Loucy (cell line): ENCODE results near the gene ZNF496.

Source experiments
- H2AFZ ChIP-seq: fragments of 200-600 bp; sonication (generic); 2 replicates; pipeline ENCODE4 v1.6.0; 2016; ENCODE audit warnings: antibody characterized with exemption, mild to moderate bottlenecking, low read length, moderate library complexity
- H3F3A ChIP-seq: fragments of 200-600 bp; 2 replicates; pipeline ENCODE4 v1.6.0; 2016; ENCODE audit warnings: antibody characterized with exemption, low read depth, mild to moderate bottlenecking
- H3K27me3 ChIP-seq: fragments of 200-600 bp; sonication (generic); 2 replicates; pipeline ENCODE4 v1.6.1; 2014; ENCODE audit warnings: low read length, mild to moderate bottlenecking; ENCODE audit not compliant: insufficient read depth, poor library complexity, severe bottlenecking
- H3K36me3 ChIP-seq: fragments of 200-600 bp; sonication (generic); 2 replicates; pipeline ENCODE4 v1.6.1; 2016; ENCODE audit warnings: low read length; ENCODE audit not compliant: insufficient read depth
- H3K4me1 ChIP-seq: fragments of 200-600 bp; sonication (generic); 2 replicates; pipeline ENCODE4 v1.5.1; 2014; ENCODE audit warnings: low read length, mild to moderate bottlenecking; ENCODE audit not compliant: insufficient read depth, poor library complexity, severe bottlenecking
- H3K4me2 ChIP-seq: fragments of 200-600 bp; sonication (generic); 2 replicates; pipeline ENCODE4 v1.6.0; 2014; ENCODE audit warnings: antibody characterized with exemption, low read length, low read depth, mild to moderate bottlenecking; ENCODE audit not compliant: poor library complexity, severe bottlenecking
- H3K4me3 ChIP-seq: fragments of 200-600 bp; sonication (generic); 2 replicates; pipeline ENCODE4 v1.5.1; 2014; ENCODE audit warnings: low read length, mild to moderate bottlenecking, mixed read lengths; ENCODE audit not compliant: poor library complexity, severe bottlenecking
- H3K79me2 ChIP-seq: fragments of 200-600 bp; sonication (generic); 2 replicates; pipeline ENCODE4 v1.6.1; 2014; ENCODE audit warnings: low read length; ENCODE audit not compliant: insufficient read depth
- H3K9ac ChIP-seq: fragments of 200-600 bp; sonication (generic); 2 replicates; pipeline ENCODE4 v1.6.0; 2014; ENCODE audit warnings: mild to moderate bottlenecking, low read depth, low read length, moderate library complexity; ENCODE audit not compliant: poor library complexity, severe bottlenecking
- H3K9me2 ChIP-seq: fragments of 200-600 bp; sonication (generic); replicated peaks from 2 replicates; pipeline ENCODE4 v1.6.1; 2016; ENCODE audit warnings: low read depth, low read length, mixed read lengths
- H3K9me3 ChIP-seq: fragments of 200-600 bp; sonication (generic); 2 replicates; pipeline ENCODE4 v1.6.1; 2014; ENCODE audit warnings: mild to moderate bottlenecking, antibody characterized with exemption, low read length, low read depth; ENCODE audit not compliant: insufficient read depth
- H4K20me1 ChIP-seq: fragments of 200-600 bp; sonication (generic); 2 replicates; pipeline ENCODE4 v1.6.0; 2014; ENCODE audit warnings: antibody characterized with exemption, low read length, mild to moderate bottlenecking; ENCODE audit not compliant: insufficient read depth, poor library complexity, severe bottlenecking
- EZH2phosphoT487 ChIP-seq: fragments of 200-600 bp; IDR thresholded peaks from 2 replicates; pipeline ENCODE4 v1.6.1; 2018; ENCODE audit warnings: antibody characterized with exemption, mild to moderate bottlenecking, moderate library complexity, borderline replicate concordance
- TF ChIP-seq, protein P1 (sequence below): fragments of 200-600 bp; sonication (generic); conservative IDR thresholded peaks from 2 replicates; pipeline ENCODE4 v1.5.1; 2014; ENCODE audit warnings: mild to moderate bottlenecking, antibody characterized with exemption, low read length

ZNF496 gene

GRCh38 chr1:247303216-247303615 is 28.5 kb downstream of the ZNF496 start:
- Histone ChIP-seq H4K20me1 (no peaks in the 10 kb centered on the region), H3K36me3 (peaks cover 86% of the 10 kb centered on the region; the same call in 1 of the 2 replicates), H3K9me2 (no peaks in the 10 kb centered on the region), H3K4me3 (no peak overlapping the region), H2AFZ (no peak overlapping the region), H3K9me3 (no peaks in the 10 kb centered on the region), H3K9ac (no peak overlapping the region), H3K4me1 (no peaks in the 10 kb centered on the region), H3K27me3 (no peaks in the 10 kb centered on the region), H3K4me2 (no peak overlapping the region), H3F3A (no peaks in the 10 kb centered on the region), H3K79me2 (no peaks in the 10 kb centered on the region)
- TF ChIP-seq, protein P1, sequence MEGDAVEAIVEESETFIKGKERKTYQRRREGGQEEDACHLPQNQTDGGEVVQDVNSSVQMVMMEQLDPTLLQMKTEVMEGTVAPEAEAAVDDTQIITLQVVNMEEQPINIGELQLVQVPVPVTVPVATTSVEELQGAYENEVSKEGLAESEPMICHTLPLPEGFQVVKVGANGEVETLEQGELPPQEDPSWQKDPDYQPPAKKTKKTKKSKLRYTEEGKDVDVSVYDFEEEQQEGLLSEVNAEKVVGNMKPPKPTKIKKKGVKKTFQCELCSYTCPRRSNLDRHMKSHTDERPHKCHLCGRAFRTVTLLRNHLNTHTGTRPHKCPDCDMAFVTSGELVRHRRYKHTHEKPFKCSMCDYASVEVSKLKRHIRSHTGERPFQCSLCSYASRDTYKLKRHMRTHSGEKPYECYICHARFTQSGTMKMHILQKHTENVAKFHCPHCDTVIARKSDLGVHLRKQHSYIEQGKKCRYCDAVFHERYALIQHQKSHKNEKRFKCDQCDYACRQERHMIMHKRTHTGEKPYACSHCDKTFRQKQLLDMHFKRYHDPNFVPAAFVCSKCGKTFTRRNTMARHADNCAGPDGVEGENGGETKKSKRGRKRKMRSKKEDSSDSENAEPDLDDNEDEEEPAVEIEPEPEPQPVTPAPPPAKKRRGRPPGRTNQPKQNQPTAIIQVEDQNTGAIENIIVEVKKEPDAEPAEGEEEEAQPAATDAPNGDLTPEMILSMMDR = no peak
- no peak for TF ChIP-seq EZH2phosphoT487

GRCh38 chr1:247301176-247301540 is 30.5 kb downstream of the ZNF496 start:
- Histone ChIP-seq H3K9me2 (no peaks in the 10 kb centered on the region), H3F3A (no peaks in the 10 kb centered on the region), H3K79me2 (no peaks in the 10 kb centered on the region), H3K4me2 (no peak overlapping the region), H3K36me3 (peaks cover 66% of the 10 kb centered on the region; the same call in 1 of the 2 replicates), H3K9me3 (no peaks in the 10 kb centered on the region), H3K27me3 (no peaks in the 10 kb centered on the region), H3K4me1 (peaks cover 6% of the 10 kb centered on the region), H3K4me3 (no peak overlapping the region), H3K9ac (no peak overlapping the region), H4K20me1 (no peaks in the 10 kb centered on the region), H2AFZ (no peak overlapping the region)
- TF ChIP-seq, protein P1 = no peak
- no peak for TF ChIP-seq EZH2phosphoT487

DNA sequence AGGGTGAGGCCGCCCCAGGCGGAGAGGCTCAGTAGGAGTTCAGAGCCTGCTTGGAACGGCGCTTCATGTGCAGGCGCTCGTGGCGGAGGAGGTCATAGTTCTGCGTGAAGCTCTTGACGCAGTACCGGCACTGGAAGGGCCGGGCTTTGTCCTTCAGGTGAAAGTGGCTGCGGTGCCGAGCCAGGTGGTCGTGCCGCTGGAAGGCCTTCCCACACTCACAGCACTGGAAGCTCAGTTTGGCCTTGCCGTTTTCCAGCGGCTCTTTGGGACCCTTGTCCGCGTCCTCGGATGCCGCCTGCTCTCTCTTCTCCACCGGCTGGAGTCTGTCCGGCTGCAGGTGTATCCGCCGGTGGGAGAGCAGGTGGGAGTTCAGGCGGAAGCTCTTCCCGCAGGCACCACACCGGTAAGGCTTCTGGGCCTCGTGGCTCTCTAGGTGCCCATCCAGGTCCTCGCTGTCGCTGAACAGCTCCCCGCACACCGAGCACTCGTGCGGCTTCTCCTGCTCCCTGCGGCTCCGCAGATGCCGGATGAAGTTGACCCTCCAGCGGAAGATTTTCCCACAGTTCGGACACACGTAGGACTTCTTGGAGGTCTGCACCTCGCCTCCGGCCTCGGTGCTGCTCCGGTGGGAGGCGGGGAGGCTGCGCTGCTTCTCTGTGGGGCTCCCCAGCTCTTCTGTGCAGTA is 31.0 kb downstream of the ZNF496 start:
- Histone ChIP-seq H3K9me3 (no peaks in the 10 kb centered on the region), H4K20me1 (no peaks in the 10 kb centered on the region), H3K79me2 (no peaks in the 10 kb centered on the region), H3K9ac (no peak overlapping the region), H3F3A (no peaks in the 10 kb centered on the region), H2AFZ (no peak overlapping the region), H3K4me2 (no peak overlapping the region), H3K4me1 (peaks cover 6% of the 10 kb centered on the region), H3K36me3 (peaks cover 62% of the 10 kb centered on the region; the same call in 1 of the 2 replicates), H3K27me3 (no peaks in the 10 kb centered on the region), H3K9me2 (no peaks in the 10 kb centered on the region), H3K4me3 (no peak overlapping the region)
- TF ChIP-seq EZH2phosphoT487 = no peak
- TF ChIP-seq, protein P1 = no peak
